ENCODE data around the gene SLC25A10.
"Not testable (repeated sequence)": the region's sequence is repeated elsewhere in the genome, so short reads cannot be mapped to it uniquely, and the experiment has no call there.

SLC25A10 gene, protein sequence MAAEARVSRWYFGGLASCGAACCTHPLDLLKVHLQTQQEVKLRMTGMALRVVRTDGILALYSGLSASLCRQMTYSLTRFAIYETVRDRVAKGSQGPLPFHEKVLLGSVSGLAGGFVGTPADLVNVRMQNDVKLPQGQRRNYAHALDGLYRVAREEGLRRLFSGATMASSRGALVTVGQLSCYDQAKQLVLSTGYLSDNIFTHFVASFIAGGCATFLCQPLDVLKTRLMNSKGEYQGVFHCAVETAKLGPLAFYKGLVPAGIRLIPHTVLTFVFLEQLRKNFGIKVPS
- 1.1 to 2.2 (median 1.8) reads per million in 4 experiments for total RNA-seq

DNA sequence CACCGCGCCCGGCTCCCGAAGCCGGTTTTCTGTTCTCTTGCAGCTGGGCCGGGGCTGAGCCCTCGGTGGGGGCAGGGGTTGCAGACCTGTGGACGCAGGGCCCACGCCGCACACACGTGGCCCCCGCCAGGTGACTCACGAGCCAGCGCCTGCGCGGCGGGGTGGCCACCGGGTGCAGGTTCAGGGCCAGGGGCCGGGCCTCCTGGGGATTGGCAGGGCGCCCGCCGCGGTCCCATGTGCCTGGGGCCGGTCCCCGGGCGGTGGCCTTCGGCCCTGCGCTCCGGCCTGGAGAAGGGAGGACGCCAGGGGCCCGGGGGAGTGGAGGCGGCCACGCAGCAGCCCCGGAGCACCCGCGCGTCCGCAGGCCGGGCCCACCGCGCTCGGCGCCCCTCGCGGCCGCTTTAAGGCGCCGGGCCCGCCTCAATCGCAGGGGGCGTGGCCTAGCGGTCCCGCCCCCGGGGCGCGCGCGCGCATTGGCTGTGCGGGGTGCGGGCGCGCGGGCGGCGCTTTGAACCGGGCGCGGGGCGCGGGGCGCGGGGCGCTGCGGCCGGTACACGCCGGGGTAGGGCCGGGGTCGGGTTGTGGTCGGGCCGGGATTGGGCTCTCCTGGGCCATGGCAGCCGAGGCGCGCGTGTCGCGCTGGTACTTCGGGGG lies at the start of gene SLC25A10:
TSS of gene SLC25A10 (plus strand) at position 471 of the 654 bp plus-strand sequence. CDS start at position 614, 143 bp downstream.
- DNase-seq = peak; percentile 66

DNA sequence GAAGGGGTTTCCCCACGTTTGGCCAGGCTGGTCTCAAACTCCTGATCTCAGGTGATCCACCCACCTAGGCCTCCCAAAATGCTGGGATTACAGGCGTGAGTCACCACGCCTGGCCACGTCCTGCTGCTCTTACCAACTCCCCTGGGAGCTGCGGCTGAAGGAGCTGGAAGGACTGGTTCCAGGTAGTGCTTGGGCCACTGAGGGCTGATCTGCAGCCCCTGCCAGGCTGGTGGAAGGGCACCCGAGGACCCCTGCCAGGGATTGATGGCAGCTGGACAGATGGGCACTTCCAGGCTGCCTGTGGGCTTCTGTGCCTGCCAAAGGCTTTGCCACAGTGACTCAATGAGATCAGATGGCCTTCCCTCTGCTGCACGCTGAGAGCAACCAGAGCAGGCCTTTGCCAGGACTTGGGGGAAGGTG lies 48.0 kb upstream of the SLC25A10 start:
- no peak for DNase-seq

DNA sequence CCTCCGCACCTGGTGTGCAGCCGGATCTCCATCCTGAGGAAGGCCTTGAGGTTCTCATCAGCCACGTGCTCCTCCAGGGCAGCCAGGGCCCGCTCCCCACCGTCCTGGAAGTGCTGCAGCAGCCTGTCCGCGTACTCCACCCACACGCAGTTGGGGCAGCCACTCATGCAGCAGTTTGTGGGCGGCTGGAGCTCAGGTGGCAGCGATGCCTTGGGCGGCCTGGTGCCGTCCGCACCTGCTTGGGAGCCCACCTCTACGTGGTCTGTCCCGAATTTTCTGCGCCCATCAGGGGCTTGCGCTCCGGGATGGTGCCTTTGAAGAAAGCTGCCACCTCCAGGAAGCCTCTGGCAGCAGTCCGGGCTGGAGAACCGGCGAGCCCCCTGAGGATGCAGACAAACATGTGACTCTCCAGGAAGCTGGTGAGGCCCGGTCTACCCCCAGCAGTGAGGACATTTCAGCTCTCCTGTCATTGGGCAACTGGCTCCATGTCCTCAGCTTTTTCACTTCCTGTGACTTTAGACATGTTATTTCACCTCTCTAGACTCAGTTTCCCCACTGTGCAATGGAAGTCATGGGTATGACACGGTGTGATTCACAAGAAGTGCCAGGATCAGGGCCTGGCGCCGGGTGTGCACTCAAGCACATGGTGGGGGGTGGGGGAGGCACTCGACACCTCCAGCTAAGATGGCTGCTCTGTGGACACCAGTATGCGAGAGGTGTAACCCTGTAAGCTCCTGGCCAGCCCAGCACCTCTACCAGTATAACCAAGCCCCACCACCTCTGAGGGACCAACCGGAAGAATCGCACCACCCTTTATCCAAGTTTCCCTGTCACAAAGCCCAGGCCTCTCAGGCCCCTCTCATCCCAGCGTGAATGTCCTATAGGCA lies 46.6 kb upstream of the SLC25A10 start:
- DNase-seq = no peak

DNA sequence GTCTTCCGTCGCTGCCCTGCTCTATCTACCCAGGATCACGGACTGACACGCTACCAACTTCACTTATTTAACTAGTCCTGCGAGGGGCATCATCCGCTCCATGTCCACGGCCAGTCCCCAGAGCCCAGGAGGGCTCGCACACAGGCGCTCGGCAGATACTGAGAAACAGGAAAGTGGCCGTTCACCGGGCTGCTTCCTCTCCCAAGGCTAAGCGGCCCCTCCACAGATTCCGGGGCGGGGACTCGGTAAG lies 46.1 kb upstream of the SLC25A10 start:
- DNase-seq = no peak

DNA sequence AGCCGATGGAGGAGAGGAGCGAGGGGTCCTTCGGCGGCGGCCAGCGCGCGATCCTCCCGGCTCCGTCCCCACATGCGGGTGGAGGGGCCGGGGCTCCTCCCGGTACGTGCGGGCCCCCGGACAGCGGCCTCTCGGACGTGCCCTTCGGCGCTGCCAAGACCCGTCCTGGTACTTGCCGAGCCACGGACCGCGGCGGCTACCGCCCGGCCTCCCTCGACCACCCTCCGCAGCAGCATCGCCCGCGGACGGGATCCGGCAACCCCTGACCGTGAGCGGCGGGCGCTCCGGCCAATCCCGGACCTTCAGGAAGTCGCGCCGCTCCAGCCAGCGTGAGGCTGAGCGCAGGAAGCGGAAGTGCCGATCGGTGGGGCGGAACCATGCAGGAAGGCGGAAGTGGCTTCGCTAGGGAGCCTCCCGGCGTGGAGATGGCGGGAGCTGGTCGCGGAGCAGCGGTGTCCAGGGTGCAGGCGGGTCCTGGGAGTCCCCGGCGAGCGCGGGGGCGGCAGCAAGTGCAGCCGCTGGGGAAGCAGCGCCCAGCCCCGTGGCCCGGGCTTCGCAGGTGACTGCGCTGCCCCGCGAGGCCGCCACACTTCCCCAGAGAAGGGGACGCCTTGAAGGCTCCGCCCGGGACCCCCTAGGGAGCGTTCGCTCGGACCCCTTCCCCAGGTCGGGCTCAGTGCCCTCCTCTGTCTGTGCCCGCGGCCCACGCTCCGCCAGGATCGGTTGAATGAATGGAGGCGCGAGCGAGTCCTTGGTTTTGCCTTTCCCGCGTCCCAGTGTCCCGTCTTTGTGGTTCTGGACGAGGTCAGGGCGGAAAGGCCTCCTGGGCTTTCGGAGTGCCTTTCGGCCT lies 45.5 kb upstream of the SLC25A10 start, which contains the start of the genes CCDC137 and OXLD1:
TSS of gene CCDC137 (plus strand) at position 396 of the 850 bp plus-strand sequence. CDS start at position 426, 30 bp downstream.
TSS of gene OXLD1 (minus strand) at position 264 of the 850 bp plus-strand sequence. CDS start at position 236, 28 bp downstream.
- peak; percentile 84 for DNase-seq

DNA sequence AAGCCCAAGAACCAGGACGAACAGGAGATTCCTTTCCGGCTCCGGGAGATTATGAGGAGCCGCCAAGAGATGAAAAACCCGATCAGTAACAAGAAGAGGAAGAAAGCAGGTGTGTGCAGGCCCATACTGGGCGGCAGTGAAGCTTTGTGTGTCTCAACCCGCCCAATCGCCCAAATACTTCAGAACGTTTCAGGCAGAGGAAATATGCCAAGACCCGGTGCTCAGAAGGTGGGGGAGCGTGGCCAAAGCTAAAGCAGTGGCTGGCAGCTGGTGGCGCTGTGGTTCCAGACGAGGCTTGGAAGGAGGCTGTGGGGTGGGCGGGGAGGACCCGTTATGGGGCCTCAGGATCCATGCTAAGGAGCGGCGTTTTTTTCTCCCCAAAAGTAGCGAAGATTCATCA lies 44.3 kb upstream of the SLC25A10 start:
- no peak for DNase-seq

DNA sequence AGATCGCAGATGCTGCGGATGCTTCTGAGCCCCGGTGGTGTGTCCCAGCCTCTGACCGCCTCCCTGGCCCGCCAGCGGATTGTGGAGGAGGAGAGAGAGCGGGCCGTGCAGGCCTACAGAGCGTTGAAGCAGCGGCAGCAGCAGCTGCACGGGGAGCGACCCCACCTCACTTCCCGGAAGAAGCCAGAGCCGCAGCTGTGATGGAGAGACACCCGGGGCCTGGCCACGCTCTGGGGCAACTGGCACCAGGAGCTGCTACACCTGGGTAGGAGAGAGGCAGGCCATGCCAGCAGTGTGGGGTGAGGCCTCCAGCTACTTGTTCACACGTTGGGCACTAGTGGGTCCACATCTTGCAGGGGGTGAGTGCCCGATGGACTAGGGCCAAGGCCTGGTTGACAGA lies 39.6 kb upstream of the SLC25A10 start:
- no peak for DNase-seq

DNA sequence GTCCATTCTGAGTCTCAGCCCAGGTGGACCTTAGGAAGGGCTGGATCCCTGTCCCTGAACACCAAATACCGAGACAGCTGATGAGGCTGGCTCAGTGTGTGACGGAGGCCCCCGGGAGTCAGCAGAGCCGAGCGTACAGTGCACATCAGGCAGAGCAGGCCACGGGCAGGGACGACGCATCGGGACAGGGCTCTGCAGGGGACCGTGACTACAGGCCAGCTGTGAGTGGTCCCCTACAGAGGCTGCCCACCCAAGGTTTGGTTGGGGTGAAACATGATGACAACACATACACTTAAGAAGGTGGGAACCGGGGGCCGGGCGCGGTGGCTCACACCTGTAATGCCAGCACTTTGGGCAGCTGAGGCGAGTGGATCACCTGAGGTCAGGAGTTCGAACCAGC lies 39.1 kb upstream of the SLC25A10 start:
- DNase-seq = no peak

DNA sequence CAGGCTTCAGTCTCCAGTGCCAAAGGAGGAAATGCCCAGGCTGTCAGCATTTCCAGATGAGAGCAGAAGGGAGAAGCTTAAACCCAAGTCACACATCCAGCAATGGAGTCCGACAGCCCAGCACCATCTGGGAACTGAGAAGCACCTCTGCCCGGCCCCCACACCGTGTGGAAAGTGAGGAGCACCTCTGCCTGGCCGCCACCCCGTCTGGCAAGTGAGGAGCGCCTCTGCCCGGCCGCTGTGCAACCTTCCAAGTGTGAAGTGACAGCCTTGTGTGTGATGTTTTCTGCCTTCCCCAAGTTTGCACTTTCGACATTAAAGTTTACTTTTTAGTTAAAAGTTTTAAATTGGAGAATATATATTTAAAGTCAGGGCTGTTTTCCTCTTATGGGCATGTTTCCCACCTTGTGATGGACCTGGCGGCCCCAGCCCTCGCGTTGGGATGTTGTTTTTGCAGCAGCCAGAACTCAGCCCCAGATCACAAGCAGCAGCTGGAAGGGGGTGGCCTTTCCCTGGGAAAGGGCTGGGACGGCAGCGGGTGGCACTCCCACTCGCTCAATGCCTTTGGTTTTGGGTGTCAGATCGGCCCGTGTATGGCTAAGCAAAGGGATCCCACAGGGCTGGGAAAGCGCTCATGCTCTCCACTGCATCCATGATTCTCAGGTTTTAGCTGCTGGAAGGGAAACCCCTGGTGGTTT lies 38.4 kb upstream of the SLC25A10 start:
- DNase-seq = no peak

DNA sequence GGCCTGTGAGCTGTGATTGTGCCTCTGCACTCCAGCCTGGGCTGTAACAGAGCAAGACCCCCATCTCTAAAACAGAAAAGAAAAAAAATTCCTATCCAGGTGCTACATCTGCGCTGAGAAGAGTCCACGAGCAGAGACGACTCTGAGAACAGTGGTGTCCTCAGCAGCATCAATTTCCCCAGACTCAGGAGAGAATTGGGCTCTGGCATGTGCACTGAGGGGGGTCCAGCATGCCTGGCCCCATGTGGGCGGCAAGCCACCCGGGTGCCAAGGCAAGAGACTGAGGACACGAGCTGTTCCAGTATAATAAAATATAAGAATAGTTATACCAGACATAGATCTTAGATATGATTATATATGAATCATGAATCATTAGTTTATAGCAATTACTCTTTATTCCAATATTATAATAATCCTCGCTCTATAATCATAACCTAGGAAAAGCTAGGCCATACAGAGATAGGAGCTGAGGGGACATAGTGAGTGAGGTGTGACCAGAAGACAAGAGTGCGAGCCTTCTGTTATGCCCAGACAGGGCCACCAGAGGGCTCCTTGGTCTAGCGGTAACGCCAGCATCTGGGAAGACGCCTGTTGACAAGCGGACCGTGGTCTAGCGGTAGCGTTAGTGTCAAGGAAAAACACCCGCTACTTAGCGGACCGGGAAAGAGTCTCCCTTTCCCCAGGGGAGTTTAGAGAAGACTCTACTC lies 36.4 kb upstream of the SLC25A10 start:
- DNase-seq = not testable (repeated sequence)

DNA sequence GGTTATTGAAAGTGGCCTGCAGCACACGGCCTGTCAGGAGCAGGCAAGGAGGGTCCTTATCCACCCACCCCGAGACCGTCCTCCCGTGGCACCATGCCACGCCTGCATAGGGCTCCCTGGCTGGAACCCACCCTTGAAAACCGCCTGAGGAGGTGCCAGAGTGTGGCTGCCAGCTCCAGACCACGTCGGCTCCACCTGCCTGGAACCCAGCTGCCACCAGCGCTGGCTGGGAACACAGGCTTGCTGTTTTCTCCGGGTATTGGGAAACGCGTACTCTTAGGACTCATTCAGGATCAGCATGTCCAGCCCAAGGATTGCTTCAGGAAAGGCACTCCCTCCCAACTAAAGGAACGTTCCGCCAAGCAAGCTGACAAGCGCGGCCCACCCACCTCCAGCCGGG lies 35.2 kb upstream of the SLC25A10 start:
- DNase-seq = no peak

DNA sequence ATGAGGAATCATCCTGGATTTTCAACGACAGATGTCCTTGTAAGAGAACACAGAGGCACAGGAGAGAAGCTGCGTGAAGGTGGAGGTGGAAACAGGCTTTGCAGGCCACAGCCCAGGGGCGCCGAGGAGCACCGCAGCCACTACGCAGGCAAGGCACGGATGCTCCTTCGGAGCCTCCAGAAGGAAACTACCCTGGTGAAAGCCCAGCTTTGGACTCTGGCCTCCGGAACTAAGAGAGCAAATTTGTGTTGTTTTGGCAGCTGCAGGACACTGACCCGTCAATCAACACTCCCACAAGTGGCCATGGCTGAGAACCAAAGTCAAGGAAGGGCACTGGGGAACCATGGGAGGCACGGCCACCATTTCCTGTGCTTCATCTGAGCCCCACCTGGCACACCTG lies 31.9 kb upstream of the SLC25A10 start:
- no peak for DNase-seq

DNA sequence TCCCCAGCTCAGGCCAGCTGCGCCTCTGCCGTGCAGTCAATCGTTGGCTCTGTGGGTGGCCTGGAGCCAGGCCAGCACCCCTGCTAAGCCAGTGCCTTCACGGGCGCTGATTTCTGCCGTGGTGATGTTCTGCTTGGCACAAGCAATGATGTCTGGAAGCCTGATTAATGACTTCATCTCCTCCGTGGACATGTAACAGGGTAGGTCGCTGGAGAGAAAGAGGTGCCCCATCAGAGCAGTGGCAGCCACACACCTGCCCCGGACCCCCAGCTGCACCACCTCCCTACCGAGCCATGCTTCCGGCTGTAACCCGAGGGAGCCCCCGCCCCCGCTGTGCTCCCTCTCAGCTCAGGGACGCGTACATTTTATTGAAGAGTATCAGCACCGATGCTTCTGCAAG lies 30.4 kb upstream of the SLC25A10 start:
- no peak for DNase-seq

DNA sequence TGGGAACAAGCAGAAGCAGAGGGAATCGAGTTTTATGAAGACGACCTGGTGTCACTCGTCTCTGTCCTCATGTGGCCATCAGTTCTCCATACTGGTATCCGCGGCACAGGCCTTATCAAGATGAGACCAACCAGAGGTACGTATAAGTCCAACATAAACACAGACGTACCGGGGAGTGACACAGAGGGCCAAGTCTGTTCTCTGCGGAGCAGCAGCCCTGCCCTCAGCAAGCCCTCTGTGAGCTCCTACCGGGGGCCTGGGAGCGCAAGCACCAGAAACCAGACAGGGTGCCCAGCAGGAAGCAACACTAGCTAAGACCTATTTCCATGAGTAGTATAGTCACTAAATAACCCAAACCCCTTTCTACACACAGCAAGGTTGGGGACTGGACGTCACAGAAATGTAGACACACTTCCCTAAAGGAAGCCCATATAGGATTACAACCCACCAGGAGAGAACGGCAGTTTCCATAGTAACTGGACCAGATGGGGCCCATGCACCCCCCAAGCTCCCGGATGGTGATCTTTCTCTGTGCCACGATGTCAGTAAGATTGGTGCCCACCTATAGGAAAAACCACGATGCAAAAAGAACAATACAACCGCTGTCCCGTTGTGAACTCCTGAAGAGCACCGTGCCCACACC lies 29.4 kb upstream of the SLC25A10 start:
- DNase-seq = no peak

DNA sequence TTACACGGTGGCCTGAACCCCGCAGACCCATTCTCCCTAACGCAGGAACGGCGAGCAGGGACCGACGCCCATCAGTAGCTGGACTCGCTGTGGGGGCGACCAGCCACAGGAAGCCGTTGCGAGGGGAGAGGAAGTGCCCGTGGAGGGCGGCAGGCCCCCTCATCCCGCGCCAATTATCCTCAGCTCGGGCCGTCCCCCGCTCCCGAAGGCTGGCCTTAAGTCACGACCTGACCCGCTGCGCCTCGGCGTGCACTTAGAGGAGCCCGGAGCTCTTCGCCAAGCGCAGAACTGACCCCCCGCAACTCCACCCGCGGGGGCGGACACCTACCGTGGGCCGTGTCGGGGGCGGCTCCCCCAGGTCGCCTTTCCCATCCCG lies 28.9 kb upstream of the SLC25A10 start:
- no peak for DNase-seq

DNA sequence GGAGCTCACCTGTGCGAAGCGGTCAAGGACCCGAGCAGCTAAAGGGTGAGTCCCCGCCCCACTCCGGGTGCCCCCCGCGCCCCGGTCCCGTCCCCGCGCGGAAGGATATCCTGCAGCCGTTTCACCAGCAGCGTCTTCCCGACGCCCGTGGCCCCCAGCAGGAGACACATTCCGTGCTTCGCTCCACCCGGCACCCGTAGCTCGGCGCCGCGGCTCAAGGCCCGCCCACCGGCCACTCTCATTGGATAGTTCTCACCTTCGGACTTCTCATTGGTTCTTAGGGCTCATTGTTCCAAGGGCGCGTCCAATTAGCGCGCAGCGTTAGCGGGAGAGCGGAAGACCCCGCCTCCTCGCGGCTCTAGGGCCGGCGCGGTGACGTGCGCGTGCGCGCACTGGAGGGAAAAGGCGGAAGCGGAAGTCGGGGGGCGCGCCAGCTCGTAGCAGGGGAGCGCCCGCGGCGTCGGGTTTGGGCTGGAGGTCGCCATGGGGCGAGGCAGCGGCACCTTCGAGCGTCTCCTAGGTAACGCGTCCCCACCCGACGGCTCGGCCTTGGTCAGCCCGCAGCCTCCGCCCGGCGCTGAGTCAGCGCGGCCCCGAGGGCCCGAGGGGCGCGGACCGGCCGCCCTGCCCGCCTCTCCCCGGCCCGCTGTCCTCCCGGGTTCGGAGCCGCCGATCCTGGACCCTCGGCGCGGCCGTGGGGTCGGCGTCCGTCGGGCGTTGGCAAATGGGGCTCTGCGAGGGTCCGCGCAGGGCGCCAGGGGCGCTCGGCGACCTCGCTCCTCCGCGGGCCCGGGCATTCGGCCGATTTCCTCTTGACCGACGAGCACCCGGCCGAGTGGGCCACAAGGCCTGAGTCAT lies 28.3 kb upstream of the SLC25A10 start, which contains the start of the genes ARL16 and HGS:
TSS of gene ARL16 (minus strand) at position 214 of the 858 bp plus-strand sequence. CDS start at position 170, 44 bp downstream.
TSS of gene HGS (plus strand) at position 428 of the 858 bp plus-strand sequence. CDS start at position 484, 56 bp downstream.
- DNase-seq = peak; percentile 97

DNA sequence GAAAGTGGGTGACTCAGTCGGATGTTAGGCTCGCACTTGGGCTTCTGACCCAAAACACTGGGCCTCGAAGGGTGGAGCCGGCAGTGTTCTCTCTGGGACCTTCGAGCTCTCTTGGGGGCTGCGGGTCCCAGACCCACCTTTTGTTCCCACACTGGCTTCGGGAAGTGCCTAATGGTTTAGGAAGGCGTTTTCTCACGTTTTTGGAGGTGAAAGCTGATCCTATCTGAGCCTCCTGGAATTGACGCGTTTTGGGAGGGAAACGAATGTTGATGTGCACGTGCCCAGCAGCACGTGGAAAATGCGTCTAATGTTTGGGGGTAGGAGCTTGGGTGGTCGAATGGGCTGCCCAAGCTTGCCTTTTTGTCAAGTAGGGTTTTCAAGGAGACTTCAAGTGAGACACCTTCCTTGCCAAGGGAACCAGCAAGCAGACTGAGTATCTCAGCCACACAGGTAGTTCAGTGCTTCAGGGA lies 27.6 kb upstream of the SLC25A10 start:
- no peak for DNase-seq

DNA sequence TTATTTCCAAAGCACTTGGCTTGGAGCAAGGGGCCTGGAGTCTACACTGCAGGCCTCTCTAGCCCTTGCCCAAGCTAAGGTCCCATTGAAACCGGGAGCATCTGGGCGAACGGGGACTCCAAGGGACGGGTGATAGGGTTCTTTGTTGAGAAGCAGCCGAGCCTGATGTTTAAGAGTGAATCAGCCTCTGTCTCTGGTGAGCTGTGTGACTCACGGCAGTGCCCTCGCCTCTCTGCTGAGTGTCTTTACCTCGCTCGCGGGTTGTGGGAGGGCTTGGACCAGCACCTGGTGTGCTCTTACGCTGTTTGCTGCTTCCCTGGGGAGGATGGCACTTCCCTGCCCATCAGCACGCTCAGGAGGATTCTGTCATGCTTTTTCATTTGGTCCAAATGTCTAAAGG lies 27.0 kb upstream of the SLC25A10 start:
- DNase-seq = no peak

DNA sequence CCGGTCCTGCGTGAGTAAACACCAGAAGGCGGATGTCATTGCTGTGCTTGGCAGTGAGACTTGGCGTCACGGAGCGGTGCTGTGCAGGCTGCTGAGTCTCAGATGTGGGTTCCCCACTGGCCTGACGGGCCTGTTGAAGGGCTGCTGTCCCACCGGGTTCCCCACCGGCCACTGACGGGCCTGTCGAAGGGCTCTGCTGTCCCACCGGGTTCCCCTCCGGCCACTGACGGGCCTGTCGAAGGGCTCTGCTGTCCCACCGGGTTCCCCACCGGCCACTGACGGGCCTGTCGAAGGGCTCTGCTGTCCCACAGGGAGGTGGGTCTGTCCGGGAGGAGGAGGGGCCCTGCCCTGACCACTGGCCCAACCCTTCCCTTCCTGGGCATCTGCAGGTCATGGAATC lies 25.5 kb upstream of the SLC25A10 start:
- DNase-seq = no peak
